ENCODE measurements around the gene TSPAN32. TPM values are rescaled to one million over a fixed set of nuclear protein-coding genes. Genes with fewer than 3 reads are reported as not detected.
"Not testable (repeated sequence)": the region's sequence is repeated elsewhere in the genome, so short reads cannot be mapped to it uniquely, and the experiment has no call there.

The TSPAN32 gene
- total RNA-seq, 2 donors from 2014 or later: 8.1 to 14.8 TPM

- H3K27ac Mint-ChIP-seq; H3K36me3 Mint-ChIP-seq (ENCODE audit: low read depth); H3K4me1 Mint-ChIP-seq: not testable (repeated sequence)
Observed at GRCh38 chr11:2335286-2335685, 33.5 kb downstream of the TSPAN32 start.

GRCh38 chr11:2338760-2339159, 36.9 kb downstream of the TSPAN32 start:
- not testable (repeated sequence) for H3K4me1 Mint-ChIP-seq; H3K27ac Mint-ChIP-seq; H3K9me3 Mint-ChIP-seq; H3K36me3 Mint-ChIP-seq (ENCODE audit: low read depth); H3K4me3 Mint-ChIP-seq; ATAC-seq (replicated peaks)
- H3K27me3 Mint-ChIP-seq: peaks cover 25% of the 10 kb centered on the region

More at GRCh38 chr11:2335286-2335685, 33.5 kb downstream of the TSPAN32 start:
- ATAC-seq (replicated peaks); H3K4me3 Mint-ChIP-seq; H3K9me3 Mint-ChIP-seq: not testable (repeated sequence)
- H3K27me3 Mint-ChIP-seq: peaks cover 34% of the 10 kb centered on the region

DNA sequence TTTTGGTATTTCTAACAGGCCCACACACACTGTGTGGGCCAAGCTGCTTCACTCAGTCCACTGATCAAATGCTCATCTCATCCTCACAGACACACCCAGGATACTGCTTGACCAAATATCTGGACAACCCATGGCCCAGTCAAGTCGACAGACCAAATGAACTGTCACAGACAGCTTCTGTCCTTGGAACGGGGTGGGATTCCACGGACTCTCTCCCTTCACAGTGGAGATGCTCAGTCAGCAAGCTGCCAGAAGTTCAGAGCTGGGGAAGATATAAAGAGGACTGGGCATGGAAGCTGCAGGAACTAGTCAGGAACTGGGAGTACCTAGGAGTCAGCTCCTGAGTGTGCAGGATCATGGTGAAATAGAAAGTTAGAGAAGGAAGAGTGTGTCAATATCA, 40.7 kb downstream of the TSPAN32 start:
- no peak overlapping the region for H3K4me3 Mint-ChIP-seq
- H3K27ac Mint-ChIP-seq: no peak overlapping the region
- no peak for ATAC-seq (replicated peaks)
- H3K9me3 Mint-ChIP-seq: no peaks in the 10 kb centered on the region
- H3K4me1 Mint-ChIP-seq: no peaks in the 10 kb centered on the region
- no peaks in the 10 kb centered on the region for H3K36me3 Mint-ChIP-seq (ENCODE audit: low read depth)
- H3K27me3 Mint-ChIP-seq: peaks cover 12% of the 10 kb centered on the region

DNA sequence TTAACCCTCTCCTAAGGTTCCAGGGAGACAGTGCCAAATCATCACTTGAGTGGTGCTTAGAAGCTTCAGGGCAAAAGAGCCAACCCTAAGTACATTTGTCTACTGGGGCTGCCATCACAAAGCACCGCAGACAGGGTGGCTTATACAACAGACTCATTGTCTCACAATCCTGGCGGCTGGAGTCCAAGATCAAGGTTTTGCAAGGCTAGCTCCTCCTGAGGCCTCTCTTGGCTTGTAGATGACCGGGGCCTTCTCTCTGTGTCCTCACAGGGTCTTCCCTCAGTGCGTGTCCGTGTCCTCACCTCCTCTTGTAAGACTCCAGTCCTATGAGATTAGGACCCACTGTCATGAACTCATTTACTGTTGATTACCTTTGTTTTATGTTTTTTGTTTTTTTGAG, 41.2 kb downstream of the TSPAN32 start:
- no peaks in the 10 kb centered on the region for H3K4me1 Mint-ChIP-seq
- H3K36me3 Mint-ChIP-seq (ENCODE audit: low read depth): no peaks in the 10 kb centered on the region
- H3K9me3 Mint-ChIP-seq: no peaks in the 10 kb centered on the region
- H3K27ac Mint-ChIP-seq: no peak overlapping the region
- no peak for ATAC-seq (replicated peaks)
- peaks cover 8% of the 10 kb centered on the region for H3K27me3 Mint-ChIP-seq
- no peak overlapping the region for H3K4me3 Mint-ChIP-seq

DNA sequence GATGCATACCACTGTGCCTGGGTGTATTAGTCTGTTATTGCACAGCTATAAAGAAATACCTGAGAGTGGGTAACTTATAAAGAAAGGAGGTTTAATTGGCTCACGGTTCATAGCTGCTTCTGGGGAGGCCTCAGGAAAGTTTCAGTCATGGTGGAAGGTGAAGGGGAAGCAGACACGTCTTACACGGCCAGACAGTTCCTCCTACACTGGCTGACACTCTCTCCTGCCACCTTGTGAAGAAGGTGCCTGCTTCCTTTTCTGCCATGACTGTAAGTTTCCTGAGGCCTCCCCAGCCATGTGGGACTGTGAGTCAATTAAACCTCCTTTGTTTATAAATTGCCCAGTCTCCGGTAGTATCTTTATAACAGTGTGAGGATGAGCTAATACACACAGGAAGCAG, 41.7 kb downstream of the TSPAN32 start:
- Mint-ChIP-seq H3K27me3 (peaks cover 4% of the 10 kb centered on the region), H3K9me3 (no peaks in the 10 kb centered on the region), H3K27ac (no peak overlapping the region), H3K36me3 (ENCODE audit: low read depth) (no peaks in the 10 kb centered on the region), H3K4me3 (no peak overlapping the region), H3K4me1 (no peaks in the 10 kb centered on the region)
- ATAC-seq (replicated peaks): no peak

- no peaks in the 10 kb centered on the region for H3K27me3 Mint-ChIP-seq
- H3K4me3 Mint-ChIP-seq: no peak overlapping the region
- H3K27ac Mint-ChIP-seq: no peak overlapping the region
- H3K36me3 Mint-ChIP-seq (ENCODE audit: low read depth): no peaks in the 10 kb centered on the region
- H3K9me3 Mint-ChIP-seq: peaks cover 4% of the 10 kb centered on the region
- ATAC-seq (replicated peaks): no peak
- H3K4me1 Mint-ChIP-seq: no peaks in the 10 kb centered on the region
Observed at GRCh38 chr11:2345050-2345449, 43.2 kb downstream of the TSPAN32 start.

DNA sequence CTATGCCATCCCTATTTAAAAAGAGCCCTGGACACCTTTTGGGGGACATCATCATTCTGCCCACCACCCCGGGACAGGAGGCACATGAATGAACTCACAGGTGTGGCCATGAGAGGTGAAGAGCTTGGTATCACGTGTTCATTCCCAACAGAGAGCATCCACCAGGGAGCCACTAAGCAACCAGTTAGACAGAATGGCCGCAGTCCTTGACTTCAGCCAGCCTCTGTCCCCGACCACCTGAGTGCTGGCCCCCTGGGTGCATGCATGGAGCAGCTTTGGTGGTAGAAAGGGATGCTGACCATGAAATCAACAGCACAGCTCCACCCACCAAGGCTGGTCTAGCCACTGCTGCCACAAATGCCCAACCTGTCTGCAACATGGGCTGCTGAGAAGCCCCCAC, 44.2 kb downstream of the TSPAN32 start:
- H3K4me1 Mint-ChIP-seq: no peaks in the 10 kb centered on the region
- H3K4me3 Mint-ChIP-seq: no peak overlapping the region

GRCh38 chr11:2346586-2347307, 44.9 kb downstream of the TSPAN32 start:
- H3K9me3 Mint-ChIP-seq: peaks cover 4% of the 10 kb centered on the region
- H3K27me3 Mint-ChIP-seq: no peaks in the 10 kb centered on the region
- H3K4me1 Mint-ChIP-seq: no peaks in the 10 kb centered on the region
- no peak overlapping the region for H3K4me3 Mint-ChIP-seq
- H3K27ac Mint-ChIP-seq: no peak overlapping the region
- no peak for ATAC-seq (replicated peaks)
- H3K36me3 Mint-ChIP-seq (ENCODE audit: low read depth): no peaks in the 10 kb centered on the region

More for the DNA sequence above, 44.2 kb downstream of the TSPAN32 start:
- no peak for ATAC-seq (replicated peaks)
- Mint-ChIP-seq H3K36me3 (ENCODE audit: low read depth) (no peaks in the 10 kb centered on the region), H3K27me3 (no peaks in the 10 kb centered on the region), H3K27ac (no peak overlapping the region), H3K9me3 (peaks cover 4% of the 10 kb centered on the region)

GRCh38 chr11:2347308-2347830, 45.6 kb downstream of the TSPAN32 start:
- no peak for ATAC-seq (replicated peaks)
- no peak overlapping the region for H3K4me3 Mint-ChIP-seq
- no peak overlapping the region for H3K27ac Mint-ChIP-seq
- no peaks in the 10 kb centered on the region for H3K36me3 Mint-ChIP-seq (ENCODE audit: low read depth)
- H3K27me3 Mint-ChIP-seq: no peaks in the 10 kb centered on the region
- H3K9me3 Mint-ChIP-seq: peaks cover 4% of the 10 kb centered on the region
- no peaks in the 10 kb centered on the region for H3K4me1 Mint-ChIP-seq

DNA sequence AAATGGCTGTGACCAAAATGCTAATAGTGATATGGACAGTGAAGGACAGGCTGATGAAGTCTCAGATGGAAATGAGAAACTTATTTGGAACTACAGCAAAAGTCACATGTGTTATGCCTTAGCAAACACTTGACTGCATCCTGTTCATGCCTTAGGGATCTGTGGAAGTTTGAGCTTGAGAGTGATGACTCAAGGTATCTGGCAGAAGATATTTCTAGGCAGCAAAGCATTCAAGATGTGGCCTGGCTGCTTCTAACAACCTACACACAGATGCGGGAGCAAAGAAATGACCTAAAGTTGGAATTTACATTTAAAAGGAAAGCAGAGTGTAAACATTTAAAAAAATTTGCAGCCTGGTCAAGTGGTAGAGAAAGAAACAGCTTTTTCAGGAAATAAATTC, 47.2 kb downstream of the TSPAN32 start:
- no peaks in the 10 kb centered on the region for H3K27me3 Mint-ChIP-seq
- H3K4me3 Mint-ChIP-seq: no peak overlapping the region
- H3K9me3 Mint-ChIP-seq: peaks cover 4% of the 10 kb centered on the region
- ATAC-seq (replicated peaks): no peak
- no peaks in the 10 kb centered on the region for H3K4me1 Mint-ChIP-seq
- H3K36me3 Mint-ChIP-seq (ENCODE audit: low read depth): no peaks in the 10 kb centered on the region
- H3K27ac Mint-ChIP-seq: no peak overlapping the region

DNA sequence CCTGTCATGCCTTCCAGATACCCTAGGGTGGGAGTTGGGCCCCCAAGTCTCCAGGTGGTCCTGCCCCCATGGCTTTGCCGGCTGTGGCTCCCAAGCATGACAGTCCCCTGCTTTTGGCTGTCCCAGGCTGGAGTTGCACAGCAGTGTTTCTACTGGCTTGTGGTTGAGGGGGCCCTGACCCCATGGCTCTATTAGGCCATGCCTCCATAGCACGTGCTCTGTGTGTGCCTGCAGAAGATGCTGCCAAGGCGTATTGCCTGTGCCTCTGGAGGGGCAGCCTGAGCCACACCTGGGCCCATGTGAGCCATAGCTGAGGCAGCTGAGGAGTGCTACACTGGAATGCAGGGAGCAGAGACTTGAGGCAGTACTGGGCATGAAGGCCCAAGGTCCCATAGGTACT, 49.9 kb downstream of the TSPAN32 start:
- H3K4me3 Mint-ChIP-seq: no peak overlapping the region
- H3K27ac Mint-ChIP-seq: no peak overlapping the region
- no peak for ATAC-seq (replicated peaks)
- peaks cover 4% of the 10 kb centered on the region for H3K9me3 Mint-ChIP-seq
- no peaks in the 10 kb centered on the region for H3K4me1 Mint-ChIP-seq
- H3K27me3 Mint-ChIP-seq: no peaks in the 10 kb centered on the region
- H3K36me3 Mint-ChIP-seq (ENCODE audit: low read depth): no peaks in the 10 kb centered on the region

- H3K36me3 Mint-ChIP-seq (ENCODE audit: low read depth): no peaks in the 10 kb centered on the region
- no peak overlapping the region for H3K27ac Mint-ChIP-seq
- peaks cover 4% of the 10 kb centered on the region for H3K9me3 Mint-ChIP-seq
- ATAC-seq (replicated peaks): no peak
- H3K4me1 Mint-ChIP-seq: no peaks in the 10 kb centered on the region
- H3K27me3 Mint-ChIP-seq: no peaks in the 10 kb centered on the region
- no peak overlapping the region for H3K4me3 Mint-ChIP-seq
Observed at GRCh38 chr11:2352420-2352819, 50.6 kb downstream of the TSPAN32 start.

DNA sequence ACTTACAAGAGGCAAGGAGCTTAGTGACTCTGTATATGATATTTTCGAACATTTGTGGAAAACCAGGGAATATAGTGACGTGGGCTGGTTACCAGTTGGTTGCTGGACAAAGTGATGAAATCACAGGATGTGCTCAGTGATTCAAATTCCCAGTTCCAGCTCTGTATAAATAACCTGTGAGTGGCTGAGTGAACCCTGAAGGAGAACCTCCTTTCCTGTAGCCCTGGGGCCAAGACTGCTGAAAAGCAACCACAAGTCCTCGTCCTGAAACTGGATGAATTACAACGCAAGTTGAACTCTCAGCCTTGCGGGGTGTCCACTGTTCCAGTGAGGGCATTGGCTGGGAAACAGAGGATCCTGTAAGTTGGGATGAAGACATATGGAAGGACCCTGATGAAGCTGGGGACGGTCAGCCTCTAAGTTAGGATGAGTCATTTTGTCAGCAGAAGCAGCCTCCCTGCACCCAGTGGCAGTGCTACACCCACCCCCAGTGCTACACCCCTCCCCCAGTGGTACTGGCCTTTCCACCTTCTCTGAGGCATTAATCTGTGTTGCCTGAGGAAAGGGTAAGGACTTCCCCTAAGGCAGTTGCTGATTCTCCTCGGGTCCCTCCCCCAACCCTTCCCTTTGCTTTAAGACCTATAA, 53.3 kb downstream of the TSPAN32 start:
- Mint-ChIP-seq H3K9me3 (no peaks in the 10 kb centered on the region), H3K36me3 (ENCODE audit: low read depth) (no peaks in the 10 kb centered on the region), H3K27ac (no peak overlapping the region), H3K27me3 (no peaks in the 10 kb centered on the region), H3K4me1 (no peaks in the 10 kb centered on the region), H3K4me3 (no peak overlapping the region)
- ATAC-seq (replicated peaks): no peak

GRCh38 chr11:2357246-2357645, 55.4 kb downstream of the TSPAN32 start:
- Mint-ChIP-seq H3K4me1 (peaks cover 4% of the 10 kb centered on the region), H3K27ac (no peak overlapping the region), H3K36me3 (ENCODE audit: low read depth) (no peaks in the 10 kb centered on the region), H3K27me3 (no peaks in the 10 kb centered on the region), H3K9me3 (no peaks in the 10 kb centered on the region), H3K4me3 (no peak overlapping the region)
- ATAC-seq (replicated peaks): no peak

GRCh38 chr11:2357651-2358050, 55.8 kb downstream of the TSPAN32 start:
- H3K27ac Mint-ChIP-seq; ATAC-seq (replicated peaks); H3K27me3 Mint-ChIP-seq; H3K4me3 Mint-ChIP-seq; H3K36me3 Mint-ChIP-seq (ENCODE audit: low read depth); H3K9me3 Mint-ChIP-seq; H3K4me1 Mint-ChIP-seq: not testable (repeated sequence)

All from activated T-helper 17 cell treated with anti-CD3 and anti-CD28 coated beads, Interleukin-2, amount 50 U/mL, for 72 hours (primary cell).